PC-3 (cell line): ENCODE results near the gene STK24. TPM values are rescaled to one million over a fixed set of nuclear protein-coding genes. Genes with fewer than 3 reads are reported as not detected.

Experiments
- ATAC-seq: fragments of 200-7000 bp; cut with Tn5 transposase; 2 replicates; pipeline ENCODE4 v1.9.1; 2020; ENCODE audit warnings: mild to moderate bottlenecking, moderate library complexity
- BruUV-seq: library from RNA; stranded (reverse); fragments of 400-500 nt; replicated peaks from 2 replicates; lab custom pipeline; 2021; lab: Mats Ljungman, UMichigan
- CTCF ChIA-PET: fragments of 300-600 bp; sonication (Branson Sonifier 250); formaldehyde crosslinking; loops from one replicate; lab custom pipeline; 2022; ENCODE audit warnings: antibody characterized with exemption; lab: Charles Lee
- POLR2A ChIA-PET: fragments of 300-600 bp; sonication (Branson Sonifier 250); formaldehyde crosslinking; loops from one replicate; lab custom pipeline; 2022; ENCODE audit warnings: antibody characterized with exemption; ENCODE audit not compliant: unreplicated experiment; lab: Charles Lee
- DNase-seq: peaks from one replicate; pipeline ENCODE4 v3.0.0-alpha.2; 2015
- H2AFZ ChIP-seq: fragments of 300-600 bp; sonication (generic); 2 replicates; pipeline ENCODE4 v1.6.0; 2016; ENCODE audit warnings: antibody characterized with exemption, low read length
- H3F3A ChIP-seq: fragments of 300-600 bp; sonication (generic); one replicate; pipeline ENCODE4 v1.6.0; 2017; ENCODE audit warnings: antibody characterized with exemption, low read length, control low read depth, mild to moderate bottlenecking; ENCODE audit not compliant: unreplicated experiment
- H3K27ac ChIP-seq: fragments of 300-600 bp; sonication (generic); 2 replicates; pipeline ENCODE4 v1.5.1; 2016; ENCODE audit warnings: mild to moderate bottlenecking, low read length
- H3K27me3 ChIP-seq: fragments of 300-600 bp; sonication (generic); 2 replicates; pipeline ENCODE4 v1.6.1; 2016; ENCODE audit warnings: low read length, mixed read lengths
- H3K36me3 ChIP-seq: fragments of 300-600 bp; sonication (generic); 2 replicates; pipeline ENCODE4 v1.6.1; 2016; ENCODE audit warnings: low read depth, mixed run types, low read length, mixed read lengths
- H3K4me1 ChIP-seq: fragments of 300-600 bp; sonication (generic); 2 replicates; pipeline ENCODE4 v1.5.1; 2016; ENCODE audit warnings: low read length; ENCODE audit not compliant: insufficient read depth
- H3K4me2 ChIP-seq: fragments of 300-600 bp; sonication (generic); 2 replicates; pipeline ENCODE4 v1.6.0; 2016; ENCODE audit warnings: low read length
- H3K4me3 ChIP-seq: fragments of 300-600 bp; sonication (generic); 2 replicates; pipeline ENCODE4 v1.5.1; 2016; ENCODE audit warnings: mild to moderate bottlenecking, low read length, mixed read lengths
- H3K79me2 ChIP-seq: fragments of 300-600 bp; sonication (generic); 2 replicates; pipeline ENCODE4 v1.6.1; 2017; ENCODE audit warnings: low read length, mixed read lengths
- H3K9ac ChIP-seq: fragments of 300-600 bp; sonication (generic); 2 replicates; pipeline ENCODE4 v1.6.0; 2016; ENCODE audit warnings: mild to moderate bottlenecking, low read length
- H3K9me2 ChIP-seq: fragments of 300-600 bp; sonication (generic); replicated peaks from 2 replicates; pipeline ENCODE4 v1.6.1; 2016; ENCODE audit warnings: mixed run types, low read length, mixed read lengths
- H3K9me3 ChIP-seq: fragments of 300-600 bp; sonication (generic); 2 replicates; pipeline ENCODE4 v1.6.1; 2016; ENCODE audit warnings: low read length, mixed read lengths
- H4K20me1 ChIP-seq: fragments of 300-600 bp; sonication (generic); 2 replicates; pipeline ENCODE4 v1.6.1; 2016; ENCODE audit warnings: low read length, mixed read lengths
- CTCF ChIP-seq: fragments of 300-600 bp; sonication (generic); conservative IDR thresholded peaks from 2 replicates; pipeline ENCODE4 v1.5.1; 2017; ENCODE audit warnings: antibody characterized with exemption, low read depth, mild to moderate bottlenecking, low read length
- EZH2 ChIP-seq: fragments of 300-600 bp; sonication (generic); IDR thresholded peaks from one replicate; pipeline ENCODE4 v1.6.1; 2017; ENCODE audit warnings: antibody characterized with exemption, mild to moderate bottlenecking, low read length; ENCODE audit not compliant: unreplicated experiment
- EZH2phosphoT487 ChIP-seq: fragments of 300-600 bp; sonication (generic); IDR thresholded peaks from 2 replicates; pipeline ENCODE4 v1.6.1; 2018; ENCODE audit warnings: mild to moderate bottlenecking, antibody characterized with exemption, low read length, borderline replicate concordance
- intact Hi-C: fragments of 100-400 bp; cut with micrococcal nuclease; formaldehyde crosslinking; loops from 2 replicates; pipeline ENCODE4 v1.9.0; 2023
- total RNA-seq: library from RNA; depleted of rRNA; stranded (reverse); fragments of >200 nt; gene quantifications from 2 replicates; pipeline ENCODE4 v1.2.3, GENCODE V29; 2014

The STK24 gene
- total RNA-seq, 1 experiment from 2014 or later: 52.4 TPM

GRCh38 chr13:98435376-98435775, 141.5 kb downstream of the STK24 start:
- CTCF ChIA-PET: no interaction called here
- POLR2A ChIA-PET: no interaction called here

GRCh38 chr13:98434060-98434459, 142.8 kb downstream of the STK24 start:
- H3K4me2 ChIP-seq: no peak overlapping the region
- H3K79me2 ChIP-seq: no peaks in the 10 kb centered on the region
- no peak overlapping the region for H3K4me3 ChIP-seq
- H3K27ac ChIP-seq: no peak overlapping the region
- no peaks in the 10 kb centered on the region for H3K9me3 ChIP-seq
- ChIA-PET POLR2A (no interaction called here), CTCF (no interaction called here)
- no peak for ATAC-seq
- no peaks in the 10 kb centered on the region for H3F3A ChIP-seq
- no peaks in the 10 kb centered on the region for H3K36me3 ChIP-seq
- no TSS peak for BruUV-seq
- no peak overlapping the region for H3K9ac ChIP-seq
- DNase-seq: no peak
- no peaks in the 10 kb centered on the region for H3K27me3 ChIP-seq
- TF ChIP-seq EZH2: no peak
- TF ChIP-seq CTCF: no peak
- TF ChIP-seq EZH2phosphoT487: no peak
- H3K4me1 ChIP-seq: no peaks in the 10 kb centered on the region
- H3K9me2 ChIP-seq: no peaks in the 10 kb centered on the region
- H4K20me1 ChIP-seq: no peaks in the 10 kb centered on the region
- no peak overlapping the region for H2AFZ ChIP-seq
- intact Hi-C loops: loop anchor here (5.0 kb wide), 1 partner anchor 292 kb away; the partner anchor contains the start of gene FARP1

More at GRCh38 chr13:98435376-98435775, 141.5 kb downstream of the STK24 start:
- no peaks in the 10 kb centered on the region for H3K9me2 ChIP-seq
- no peaks in the 10 kb centered on the region for H3K27me3 ChIP-seq
- ATAC-seq (no peak), DNase-seq (no peak)
- H4K20me1 ChIP-seq: no peaks in the 10 kb centered on the region
- no peaks in the 10 kb centered on the region for H3K4me1 ChIP-seq
- no peak overlapping the region for H3K27ac ChIP-seq
- TF ChIP-seq EZH2phosphoT487 (no peak), CTCF (no peak), EZH2 (no peak)
- no peak overlapping the region for H3K4me3 ChIP-seq
- no peaks in the 10 kb centered on the region for H3F3A ChIP-seq
- BruUV-seq: no TSS peak
- no peaks in the 10 kb centered on the region for H3K79me2 ChIP-seq
- intact Hi-C loops: no loop called here
- H3K9me3 ChIP-seq: no peaks in the 10 kb centered on the region
- no peak overlapping the region for H3K4me2 ChIP-seq
- H3K9ac ChIP-seq: no peak overlapping the region
- no peak overlapping the region for H2AFZ ChIP-seq
- H3K36me3 ChIP-seq: no peaks in the 10 kb centered on the region

GRCh38 chr13:98433654-98434053, 143.3 kb downstream of the STK24 start:
- no peak overlapping the region for H3K4me2 ChIP-seq
- ChIA-PET CTCF (no interaction called here), POLR2A (no interaction called here)
- TF ChIP-seq EZH2 (no peak), EZH2phosphoT487 (no peak), CTCF (no peak)
- H3K79me2 ChIP-seq: no peaks in the 10 kb centered on the region
- H4K20me1 ChIP-seq: no peaks in the 10 kb centered on the region
- H2AFZ ChIP-seq: no peak overlapping the region
- no peaks in the 10 kb centered on the region for H3K36me3 ChIP-seq
- H3K9ac ChIP-seq: no peak overlapping the region
- no peaks in the 10 kb centered on the region for H3K9me3 ChIP-seq
- no peaks in the 10 kb centered on the region for H3F3A ChIP-seq
- H3K27ac ChIP-seq: no peak overlapping the region
- no TSS peak for BruUV-seq
- ATAC-seq (no peak), DNase-seq (no peak)
- no peaks in the 10 kb centered on the region for H3K27me3 ChIP-seq
- no peak overlapping the region for H3K4me3 ChIP-seq
- no peaks in the 10 kb centered on the region for H3K4me1 ChIP-seq
- no peaks in the 10 kb centered on the region for H3K9me2 ChIP-seq
- intact Hi-C loops: loop anchor here (5.0 kb wide), 1 partner anchor 291 kb away; the partner anchor contains the start of gene FARP1
